NCI-H1436 treated with DMSO at 0.1 percent for 48 hours (cell line): ENCODE data around the gene ZNF76.

Source experiments
- DNase-seq: peaks from one replicate; lab custom pipeline; 2025; lab: John Stamatoyannopoulos, UW

Gene ZNF76

GRCh38 chr6:35330541-35331119 lies 71.1 kb downstream of the ZNF76 start:
- DNase-seq: no peak

GRCh38 chr6:35332074-35332887 lies 72.7 kb downstream of the ZNF76 start:
- DNase-seq: peak; percentile 23

GRCh38 chr6:35341557-35341956 lies 82.0 kb downstream of the ZNF76 start:
- DNase-seq: no peak

DNA sequence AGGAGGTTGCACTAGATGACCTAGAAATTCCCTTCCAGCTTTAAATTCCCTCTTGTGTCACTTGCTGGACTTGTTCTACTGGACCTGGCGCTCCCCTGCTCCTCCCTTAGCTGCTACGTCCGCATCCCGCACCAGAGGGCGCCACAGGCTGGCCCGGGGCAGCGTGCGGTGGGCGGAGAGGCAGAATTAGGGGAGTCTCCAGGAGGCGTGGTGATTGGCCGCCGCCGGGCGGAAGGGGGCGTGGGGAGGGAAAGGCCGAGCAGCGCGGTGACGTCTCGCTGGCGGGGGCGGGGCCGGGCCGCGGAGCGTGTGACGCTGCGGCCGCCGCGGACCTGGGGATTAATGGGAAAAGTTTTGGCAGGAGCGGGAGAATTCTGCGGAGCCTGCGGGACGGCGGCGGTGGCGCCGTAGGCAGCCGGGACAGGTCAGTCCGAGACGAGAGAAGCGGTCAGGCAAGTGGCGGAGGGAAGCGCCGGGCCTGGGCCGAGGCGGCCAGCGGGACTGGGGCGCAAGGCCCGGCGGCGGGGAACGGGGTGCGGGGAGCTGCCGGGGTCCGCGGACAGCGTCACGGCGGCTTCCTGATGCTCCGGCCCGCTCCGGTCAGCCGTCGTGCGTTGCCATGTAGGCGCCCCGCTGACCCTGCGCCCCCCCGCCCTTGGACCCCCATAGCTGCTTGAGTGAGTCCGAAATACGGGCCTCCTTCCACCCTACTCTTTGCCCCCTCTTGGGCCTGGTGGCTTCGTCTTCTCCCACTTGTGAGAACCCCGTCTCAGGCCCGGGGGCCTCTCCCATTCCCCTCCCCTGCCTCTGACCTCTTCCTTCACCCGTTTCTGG lies 82.9 kb downstream of the ZNF76 start, which contains the start of gene PPARD:
TSS of gene PPARD (plus strand) at position 301 of the 834 bp plus-strand sequence. CDS start 68,530 bp downstream, outside the sequence.
- DNase-seq: peak; percentile 28

GRCh38 chr6:35343092-35343834 lies 83.7 kb downstream of the ZNF76 start:
- DNase-seq: no peak

DNA sequence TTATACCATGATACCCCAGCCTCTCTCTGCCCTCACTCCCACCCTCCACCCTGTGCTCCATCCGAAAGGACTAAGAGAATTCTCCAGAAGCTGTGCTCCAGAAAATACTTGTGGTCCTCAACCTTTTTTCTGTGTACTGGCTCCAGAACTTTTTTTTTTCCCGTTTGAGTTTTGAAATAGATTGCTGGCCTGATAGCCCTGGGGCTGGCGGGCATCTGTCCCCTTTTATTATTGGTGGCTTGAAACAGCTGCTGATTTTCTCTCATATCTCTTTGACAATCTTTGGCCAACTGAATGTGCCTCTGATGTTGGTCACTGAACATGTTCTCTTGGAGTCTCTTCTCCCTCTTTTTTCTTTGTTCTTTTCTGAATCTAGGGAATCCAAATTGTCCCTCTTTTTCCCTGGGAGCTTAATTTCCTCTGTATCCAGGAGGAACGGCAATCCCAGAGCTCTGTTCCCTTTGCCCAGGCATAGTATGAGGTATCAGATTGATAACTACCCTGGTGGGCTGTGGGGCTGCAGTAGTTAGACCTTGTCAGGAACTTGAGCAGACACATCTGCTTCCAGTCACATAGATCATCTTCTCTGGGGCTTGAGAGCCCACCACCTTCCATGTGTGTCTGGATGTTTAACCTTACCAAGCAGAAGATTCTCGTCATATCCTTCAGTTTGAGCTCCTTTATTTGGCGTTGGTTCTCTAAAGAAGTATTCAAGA lies 84.5 kb downstream of the ZNF76 start:
- no peak for DNase-seq
